ENCODE data around the gene SEMA5B. TPM values are rescaled to one million over a fixed set of nuclear protein-coding genes. Genes with fewer than 3 reads are reported as not detected.

Gene SEMA5B
- total RNA-seq, 3 donors from 2014 or later: 0.15 to 0.33 (median 0.32) TPM

DNA sequence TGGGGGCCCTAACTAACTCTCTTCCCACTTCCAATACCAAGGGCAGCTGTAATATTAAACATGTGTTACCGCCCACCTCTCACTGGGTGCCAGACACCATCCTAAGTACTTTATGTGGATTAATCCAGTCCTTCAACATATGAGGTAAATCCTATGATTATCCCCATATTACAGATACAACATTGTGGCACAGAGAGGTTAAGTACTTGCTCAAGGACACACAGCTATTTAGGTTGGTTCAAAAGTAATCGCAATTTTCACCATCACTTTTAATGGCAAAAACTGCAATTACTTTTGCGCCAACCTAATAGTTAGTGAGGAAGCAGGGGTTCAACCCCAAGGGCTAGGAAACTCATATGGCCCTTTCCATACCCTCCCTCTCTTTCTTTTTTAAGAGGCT is 100.8 kb downstream of the SEMA5B start:
- H3K4me3 ChIP-seq: no peak overlapping the region
- intact Hi-C loops (cut with DNase I; ENCODE audit: low total_unique reads): no loop called here
- no peak for DNase-seq (ENCODE audit: low spot score in 2 of 2)
- H3K36me3 ChIP-seq: no peaks in the 10 kb centered on the region
- TF ChIP-seq POLR2AphosphoS5 (IDR thresholded peaks at IDR 0.05) (no peak), POLR2A (IDR thresholded peaks at IDR 0.05) (no peak)
- TF ChIP-seq, protein P1, sequence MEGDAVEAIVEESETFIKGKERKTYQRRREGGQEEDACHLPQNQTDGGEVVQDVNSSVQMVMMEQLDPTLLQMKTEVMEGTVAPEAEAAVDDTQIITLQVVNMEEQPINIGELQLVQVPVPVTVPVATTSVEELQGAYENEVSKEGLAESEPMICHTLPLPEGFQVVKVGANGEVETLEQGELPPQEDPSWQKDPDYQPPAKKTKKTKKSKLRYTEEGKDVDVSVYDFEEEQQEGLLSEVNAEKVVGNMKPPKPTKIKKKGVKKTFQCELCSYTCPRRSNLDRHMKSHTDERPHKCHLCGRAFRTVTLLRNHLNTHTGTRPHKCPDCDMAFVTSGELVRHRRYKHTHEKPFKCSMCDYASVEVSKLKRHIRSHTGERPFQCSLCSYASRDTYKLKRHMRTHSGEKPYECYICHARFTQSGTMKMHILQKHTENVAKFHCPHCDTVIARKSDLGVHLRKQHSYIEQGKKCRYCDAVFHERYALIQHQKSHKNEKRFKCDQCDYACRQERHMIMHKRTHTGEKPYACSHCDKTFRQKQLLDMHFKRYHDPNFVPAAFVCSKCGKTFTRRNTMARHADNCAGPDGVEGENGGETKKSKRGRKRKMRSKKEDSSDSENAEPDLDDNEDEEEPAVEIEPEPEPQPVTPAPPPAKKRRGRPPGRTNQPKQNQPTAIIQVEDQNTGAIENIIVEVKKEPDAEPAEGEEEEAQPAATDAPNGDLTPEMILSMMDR (IDR thresholded peaks at IDR 0.05): no peak
- H3K9me3 ChIP-seq: no peaks in the 10 kb centered on the region
- no peak overlapping the region for H3K27ac ChIP-seq
- no peaks in the 10 kb centered on the region for H3K4me1 ChIP-seq
- H3K27me3 ChIP-seq: peaks cover 0 to 18% of the 10 kb centered on the region in 2 donors

DNA sequence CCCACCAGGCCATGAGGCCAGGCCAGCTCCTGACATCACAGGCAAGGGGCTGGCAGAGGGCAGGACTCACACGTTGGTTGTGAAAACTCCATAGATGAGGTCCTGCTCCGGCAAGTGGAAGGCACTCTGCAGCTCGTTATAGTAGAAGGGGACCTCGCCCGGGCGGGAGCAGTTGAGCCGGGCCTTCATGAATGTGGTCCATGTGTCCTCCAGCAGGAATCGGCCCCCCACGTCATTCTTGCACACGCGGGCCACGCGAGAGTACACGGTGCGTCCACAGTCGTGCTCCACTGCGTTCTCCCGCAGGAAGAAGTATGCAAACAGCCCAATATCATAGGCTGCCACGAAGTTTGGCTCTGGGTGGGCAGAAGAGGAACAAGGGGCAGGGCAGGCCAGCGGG is 101.2 kb downstream of the SEMA5B start:
- no peaks in the 10 kb centered on the region for H3K36me3 ChIP-seq
- TF ChIP-seq POLR2AphosphoS5 (IDR thresholded peaks at IDR 0.05) (no peak), POLR2A (IDR thresholded peaks at IDR 0.05) (no peak)
- TF ChIP-seq, protein P1 (IDR thresholded peaks at IDR 0.05): no peak
- intact Hi-C loops (cut with DNase I; ENCODE audit: low total_unique reads): no loop called here
- H3K4me3 ChIP-seq: no peak overlapping the region
- no peak for DNase-seq (ENCODE audit: low spot score in 2 of 2)
- no peaks in the 10 kb centered on the region for H3K9me3 ChIP-seq
- H3K4me1 ChIP-seq: no peaks in the 10 kb centered on the region
- H3K27me3 ChIP-seq: peaks cover 0 to 23% of the 10 kb centered on the region in 2 donors
- no peak overlapping the region for H3K27ac ChIP-seq

DNA sequence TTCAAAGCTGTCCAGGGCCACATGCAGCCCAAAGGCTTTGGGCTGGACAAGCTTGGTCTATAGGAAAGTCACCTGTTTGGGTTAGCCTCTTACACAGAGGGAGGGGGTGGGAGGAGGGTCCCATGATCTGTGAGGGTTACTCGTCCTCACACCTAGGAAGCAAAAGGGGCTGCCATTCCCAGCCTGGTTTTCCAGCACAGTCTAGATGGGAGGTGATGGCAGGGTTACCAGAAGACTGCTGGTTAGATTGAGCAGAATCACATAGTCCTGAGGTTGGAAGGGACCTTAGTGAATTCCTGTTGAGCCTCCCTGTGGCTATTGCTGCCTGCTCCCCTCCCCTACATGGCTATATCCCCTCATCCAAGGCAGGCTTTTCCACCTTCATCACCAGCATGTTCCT is 101.8 kb downstream of the SEMA5B start:
- no peaks in the 10 kb centered on the region for H3K9me3 ChIP-seq
- TF ChIP-seq, protein P1 (IDR thresholded peaks at IDR 0.05): no peak
- TF ChIP-seq POLR2AphosphoS5 (IDR thresholded peaks at IDR 0.05) (no peak), POLR2A (IDR thresholded peaks at IDR 0.05) (no peak)
- intact Hi-C loops (cut with DNase I; ENCODE audit: low total_unique reads): no loop called here
- H3K27ac ChIP-seq: no peak overlapping the region
- no peaks in the 10 kb centered on the region for H3K4me1 ChIP-seq
- DNase-seq (ENCODE audit: low spot score in 2 of 2): no peak
- peaks cover 0 to 28% of the 10 kb centered on the region in 2 donors for H3K27me3 ChIP-seq
- no peaks in the 10 kb centered on the region for H3K36me3 ChIP-seq
- no peak overlapping the region for H3K4me3 ChIP-seq

DNA sequence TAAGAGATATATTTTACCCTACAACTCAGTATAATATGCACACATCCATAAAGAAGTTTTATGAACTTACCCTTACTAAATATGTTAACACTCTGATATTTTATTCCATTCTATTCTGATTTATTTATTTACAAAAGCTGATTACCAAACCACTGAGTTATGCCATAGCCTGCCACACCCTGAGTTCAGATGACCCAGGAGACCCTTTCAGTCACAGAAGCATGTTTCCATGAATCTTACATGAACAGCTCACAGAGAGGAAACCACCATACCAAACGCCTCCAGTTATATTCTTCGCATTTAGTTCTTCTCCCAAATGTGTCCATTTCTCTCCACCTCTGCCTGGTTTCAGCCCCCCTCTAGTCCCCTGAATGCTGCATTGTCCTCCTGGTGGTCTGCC is 103.5 kb downstream of the SEMA5B start:
- TF ChIP-seq POLR2AphosphoS5 (IDR thresholded peaks at IDR 0.05) (no peak), POLR2A (IDR thresholded peaks at IDR 0.05) (no peak)
- TF ChIP-seq, protein P1 (IDR thresholded peaks at IDR 0.05): no peak
- peaks cover 0 to 32% of the 10 kb centered on the region in 2 donors for H3K27me3 ChIP-seq

DNA sequence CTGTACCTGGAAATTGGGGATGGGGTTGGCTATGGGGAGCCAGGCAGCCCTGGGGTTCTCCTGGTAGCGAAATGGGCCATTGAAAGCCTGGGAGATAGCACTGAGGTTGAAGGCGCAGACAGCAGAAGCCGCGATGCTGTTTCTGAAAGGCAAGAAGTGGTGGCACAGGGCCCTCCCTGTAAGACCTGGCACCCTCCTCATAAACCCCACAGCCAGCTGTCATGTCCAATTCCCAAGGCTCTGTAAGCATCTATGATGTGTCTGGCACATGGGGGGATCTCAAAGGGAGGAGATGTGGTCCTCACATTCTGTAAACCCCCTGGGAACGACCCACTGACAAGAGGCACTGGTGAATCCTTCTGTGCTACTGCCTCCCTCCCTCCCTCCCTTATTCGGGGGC is 104.0 kb downstream of the SEMA5B start:
- DNase-seq (ENCODE audit: low spot score in 2 of 2): no peak
- Histone ChIP-seq H3K27ac (no peak overlapping the region), H3K9me3 (no peaks in the 10 kb centered on the region), H3K27me3 (peaks cover 0 to 32% of the 10 kb centered on the region in 2 donors), H3K36me3 (no peaks in the 10 kb centered on the region), H3K4me3 (no peak overlapping the region), H3K4me1 (no peaks in the 10 kb centered on the region)
- intact Hi-C loops (cut with DNase I; ENCODE audit: low total_unique reads): no loop called here
- TF ChIP-seq POLR2A (IDR thresholded peaks at IDR 0.05) (no peak), POLR2AphosphoS5 (IDR thresholded peaks at IDR 0.05) (no peak)
- TF ChIP-seq, protein P1 (IDR thresholded peaks at IDR 0.05): no peak

More for the DNA sequence above, 103.5 kb downstream of the SEMA5B start:
- Histone ChIP-seq H3K27ac (no peak overlapping the region), H3K4me1 (no peaks in the 10 kb centered on the region), H3K4me3 (no peak overlapping the region), H3K36me3 (no peaks in the 10 kb centered on the region), H3K9me3 (no peaks in the 10 kb centered on the region)
- intact Hi-C loops (cut with DNase I; ENCODE audit: low total_unique reads): no loop called here
- no peak for DNase-seq (ENCODE audit: low spot score in 2 of 2)

Measured in breast epithelium (tissue), 4 donors.